GM19455 (cell line): ENCODE results near the gene INSL3.
"Not testable (repeated sequence)": the region's sequence is repeated elsewhere in the genome, so short reads cannot be mapped to it uniquely, and the experiment has no call there.

Experiments
- ATAC-seq: cut with Tn5 transposase; IDR thresholded peaks from one replicate; pipeline ENCODE4 v1.9.1; 2021; ENCODE audit not compliant: unreplicated experiment

The INSL3 gene

DNA sequence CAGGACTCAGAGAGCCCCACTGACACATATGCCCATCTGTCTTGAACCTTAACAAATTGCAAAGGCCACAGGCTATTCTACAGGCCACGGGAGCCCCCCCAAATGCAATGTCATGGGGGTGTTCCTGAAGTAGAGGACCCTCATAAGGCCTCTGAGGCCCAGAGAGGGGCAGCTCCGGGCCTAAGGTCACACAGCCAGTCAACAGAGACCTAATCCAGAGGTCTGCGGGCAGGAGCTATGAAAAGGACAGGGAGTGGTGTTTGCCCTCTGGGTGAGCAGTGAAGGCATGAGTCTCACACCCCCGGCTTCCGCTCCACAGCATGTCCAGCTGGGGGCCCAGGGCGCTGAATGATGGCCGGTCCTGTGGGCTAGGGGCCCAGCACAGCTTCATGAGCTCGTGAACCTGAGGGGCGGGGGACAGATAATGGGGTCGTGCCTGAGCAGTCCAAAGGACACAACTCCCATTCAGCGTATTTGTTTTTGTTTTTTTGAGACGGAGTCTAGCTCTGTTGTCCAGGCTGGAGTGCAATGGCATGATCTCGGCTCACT is 5.3 kb upstream of the INSL3 start:
- no peak for ATAC-seq

GRCh38 chr19:17824339-17824738 is 3.0 kb upstream of the INSL3 start:
- ATAC-seq: no peak

- ATAC-seq: no peak
These were observed 3.5 kb downstream of the INSL3 start for GRCh38 chr19:17817668-17818363.

- ATAC-seq: no peak
These were observed 9.2 kb downstream of the INSL3 start for GRCh38 chr19:17812099-17812498.

- no peak for ATAC-seq
These were observed 9.6 kb downstream of the INSL3 start for GRCh38 chr19:17811681-17812080.

DNA sequence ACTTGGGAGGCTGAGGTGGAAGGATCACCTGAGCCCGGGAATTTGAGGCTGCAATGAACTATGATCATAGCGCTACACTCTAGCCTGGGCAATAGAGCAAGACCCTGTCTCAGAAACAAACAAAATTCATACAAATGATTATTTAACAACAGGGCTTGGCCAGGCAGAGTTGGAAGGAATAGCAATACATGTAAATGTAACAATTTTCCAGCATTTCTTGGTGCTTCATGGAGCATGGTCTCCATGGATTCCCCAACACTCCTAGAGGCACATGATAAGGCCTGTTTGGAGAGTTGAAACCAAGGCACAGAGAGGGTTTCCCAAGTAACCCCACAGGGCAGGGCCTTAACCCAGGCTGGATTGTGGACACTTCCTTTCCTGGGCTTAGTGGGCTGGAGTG is 10.2 kb downstream of the INSL3 start:
- ATAC-seq: no peak

DNA sequence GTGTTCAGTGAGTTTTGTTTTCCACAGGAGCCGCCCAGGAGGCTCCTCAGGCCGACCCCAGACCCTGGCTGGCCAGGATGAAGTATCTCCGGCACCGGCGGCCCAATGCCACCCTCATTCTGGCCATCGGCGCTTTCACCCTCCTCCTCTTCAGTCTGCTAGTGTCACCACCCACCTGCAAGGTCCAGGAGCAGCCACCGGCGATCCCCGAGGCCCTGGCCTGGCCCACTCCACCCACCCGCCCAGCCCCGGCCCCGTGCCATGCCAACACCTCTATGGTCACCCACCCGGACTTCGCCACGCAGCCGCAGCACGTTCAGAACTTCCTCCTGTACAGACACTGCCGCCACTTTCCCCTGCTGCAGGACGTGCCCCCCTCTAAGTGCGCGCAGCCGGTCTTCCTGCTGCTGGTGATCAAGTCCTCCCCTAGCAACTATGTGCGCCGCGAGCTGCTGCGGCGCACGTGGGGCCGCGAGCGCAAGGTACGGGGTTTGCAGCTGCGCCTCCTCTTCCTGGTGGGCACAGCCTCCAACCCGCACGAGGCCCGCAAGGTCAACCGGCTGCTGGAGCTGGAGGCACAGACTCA is 13.5 kb downstream of the INSL3 start:
- ATAC-seq: no peak

DNA sequence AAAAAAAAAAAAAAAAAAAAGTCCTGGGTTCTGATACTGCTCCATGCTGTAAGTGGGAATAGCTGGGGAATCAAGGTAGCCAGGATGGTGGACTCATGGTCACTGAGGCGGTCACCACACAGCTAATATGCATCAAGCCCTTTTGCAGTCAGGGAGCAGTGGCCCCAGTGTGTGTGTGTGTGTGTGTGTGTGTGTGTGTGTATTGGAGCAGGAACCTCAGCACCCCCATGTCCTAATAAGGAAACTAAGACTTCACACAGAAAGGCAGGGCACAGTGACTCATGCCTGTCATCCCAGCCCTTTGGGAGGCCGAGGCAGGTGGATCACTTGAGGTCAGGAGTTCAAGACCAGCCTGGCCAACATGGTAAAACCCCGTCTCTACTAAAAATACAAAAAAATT is 14.4 kb downstream of the INSL3 start:
- ATAC-seq: no peak

- ATAC-seq: no peak
These were observed 15.9 kb downstream of the INSL3 start for GRCh38 chr19:17805427-17805826.

DNA sequence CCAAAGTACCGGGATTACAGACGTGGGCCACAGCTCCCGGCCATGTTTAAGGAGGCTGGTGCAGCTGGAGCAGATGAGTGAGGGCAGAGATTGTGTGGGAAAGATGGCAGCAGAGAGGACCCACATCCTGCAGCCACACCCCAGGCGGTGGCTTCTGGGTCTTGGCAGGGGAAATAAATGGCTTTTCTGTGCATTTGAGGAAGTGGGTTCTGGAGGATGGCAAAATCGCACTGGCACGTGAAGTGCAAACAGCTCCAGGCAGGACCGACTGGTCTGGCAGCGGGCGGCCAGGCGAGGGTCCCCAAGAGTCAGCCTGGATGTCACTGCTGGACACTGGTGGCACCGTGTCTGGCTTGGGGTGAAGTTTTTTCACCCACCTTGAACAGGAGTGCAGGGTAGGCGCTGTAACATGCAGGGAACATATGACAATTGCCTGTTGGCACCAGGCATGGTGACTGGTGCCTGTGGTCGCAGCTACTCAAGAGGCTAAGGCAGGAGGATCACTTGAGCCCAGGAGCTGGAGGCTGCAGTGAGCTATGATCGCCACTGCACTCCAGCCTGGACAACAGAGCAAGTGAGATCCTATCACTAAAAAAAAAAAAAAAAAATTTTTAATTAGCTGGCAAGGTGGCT is 17.9 kb downstream of the INSL3 start:
- no peak for ATAC-seq

GRCh38 chr19:17802137-17802858 is 19.0 kb downstream of the INSL3 start:
- no peak for ATAC-seq

GRCh38 chr19:17798599-17798998 is 22.7 kb downstream of the INSL3 start:
- not testable (repeated sequence) for ATAC-seq

DNA sequence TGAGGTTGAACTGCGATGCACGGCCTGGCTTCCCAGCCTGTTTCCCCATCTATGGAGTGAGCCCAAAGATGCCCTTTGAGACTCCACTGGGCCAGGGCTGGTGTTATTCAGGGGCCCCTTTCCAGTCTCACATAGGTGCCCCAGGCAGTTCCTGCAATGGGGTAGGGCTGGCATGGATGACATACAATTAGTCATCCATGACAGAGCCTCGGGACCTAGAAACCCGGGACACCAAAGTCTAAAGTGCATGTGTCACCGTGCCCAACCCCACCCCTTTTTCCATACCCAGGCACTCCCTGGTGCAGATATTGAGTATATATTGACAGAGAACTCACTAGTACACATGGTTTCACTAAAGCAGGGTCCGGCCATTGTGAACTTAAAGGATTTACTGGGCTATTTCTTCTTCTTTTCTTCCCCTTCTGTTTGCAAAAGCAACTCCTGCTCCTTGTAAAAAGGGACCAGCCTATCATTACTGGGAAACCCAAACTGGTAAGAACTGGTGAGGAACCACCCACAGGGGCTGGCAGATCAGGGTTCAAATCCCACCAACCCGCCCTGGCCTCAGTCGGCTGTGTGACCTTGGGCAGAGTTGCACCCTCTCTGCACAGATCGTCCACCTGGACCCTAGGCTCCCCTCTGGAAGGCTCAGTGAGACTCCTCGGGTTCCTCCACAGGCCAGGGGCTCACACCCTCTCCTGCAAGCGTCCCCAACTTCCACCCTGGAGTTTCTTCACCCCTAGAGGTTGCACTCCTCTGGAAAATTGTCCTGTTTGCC is 23.7 kb downstream of the INSL3 start:
- no peak for ATAC-seq

DNA sequence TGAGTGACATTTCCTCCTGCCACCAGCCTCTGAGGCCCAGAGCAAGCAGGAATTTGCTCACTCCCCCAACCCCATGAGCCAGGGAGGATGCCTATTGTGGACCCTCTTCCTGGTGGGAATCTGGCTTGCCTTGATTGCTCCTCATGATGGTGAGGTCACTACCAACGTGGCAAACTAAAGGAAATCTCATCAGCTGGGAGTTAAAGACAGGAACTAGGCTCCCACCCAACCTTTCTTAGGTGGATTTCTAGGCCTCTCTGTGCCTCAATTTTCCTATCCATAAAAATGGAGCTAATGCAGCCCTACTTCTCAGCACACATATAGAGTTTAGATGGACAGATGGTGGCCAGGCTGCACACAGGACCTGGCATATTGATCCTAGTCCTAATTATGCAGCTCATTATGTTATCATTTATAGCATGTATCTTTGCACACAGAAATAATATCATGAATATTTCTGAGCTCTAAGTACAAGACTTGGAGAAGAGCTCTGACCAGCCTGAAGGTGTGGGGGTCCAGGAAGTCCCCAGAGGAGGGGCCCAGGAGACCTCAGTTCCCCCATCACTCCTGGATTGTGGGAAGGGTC is 24.4 kb downstream of the INSL3 start:
- ATAC-seq: no peak

DNA sequence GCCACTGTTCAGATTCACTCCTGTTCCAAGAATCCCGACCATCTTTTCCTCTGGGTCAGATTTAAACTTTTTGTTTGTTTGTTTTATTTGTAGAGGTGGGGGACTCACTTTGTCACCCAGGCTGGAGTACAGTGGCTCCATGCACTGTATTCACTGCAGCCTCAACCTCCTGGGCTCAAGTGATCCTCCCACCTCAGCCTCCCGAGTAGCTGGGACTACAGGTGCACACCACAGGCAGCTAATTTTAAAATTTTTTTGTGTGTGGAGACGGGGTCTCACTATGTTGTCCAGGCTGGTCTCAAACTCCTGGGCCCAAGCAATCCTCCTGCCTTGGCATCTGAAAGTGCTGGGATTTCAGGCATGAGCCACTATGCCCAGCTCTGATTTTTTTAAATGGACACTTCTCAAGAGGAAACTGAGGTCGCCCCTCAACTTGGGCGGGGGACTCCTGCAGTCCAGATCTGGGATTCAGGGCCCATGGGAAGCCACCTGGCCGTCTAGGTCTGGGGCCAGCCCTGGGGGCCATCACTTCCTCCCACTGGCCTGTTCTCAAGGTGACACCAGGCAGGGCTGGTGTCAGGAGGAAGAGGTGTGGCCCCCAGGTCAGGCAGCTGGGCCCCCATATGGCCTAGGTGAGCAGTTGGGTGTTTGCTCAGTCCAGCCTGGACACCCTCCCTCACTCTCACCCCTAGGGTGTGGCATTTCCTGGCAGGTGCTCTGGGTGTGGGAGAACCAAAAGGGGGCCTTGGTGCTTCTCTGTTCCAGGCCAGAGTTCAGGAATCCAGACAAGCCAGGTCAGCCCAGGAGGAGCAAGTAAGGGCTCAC is 25.1 kb downstream of the INSL3 start:
- ATAC-seq: no peak

DNA sequence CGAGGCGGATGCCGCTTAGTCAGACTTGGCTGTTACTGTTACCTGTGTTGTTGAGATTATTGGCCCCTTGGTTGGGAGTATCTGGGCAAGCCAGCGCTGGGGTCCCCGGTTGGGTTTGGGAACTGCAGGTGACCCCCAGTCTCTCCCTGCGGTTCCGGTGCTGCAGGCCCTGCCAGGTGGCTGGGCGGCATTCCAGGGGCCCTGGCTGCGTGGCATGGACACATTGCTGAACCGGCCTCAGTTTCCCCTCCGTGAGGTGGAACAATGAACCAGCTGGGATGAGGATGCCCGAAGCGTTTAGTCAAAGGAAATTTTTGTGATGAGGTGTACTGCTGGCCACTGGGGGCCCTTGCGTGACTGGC is 25.8 kb downstream of the INSL3 start:
- ATAC-seq: no peak

DNA sequence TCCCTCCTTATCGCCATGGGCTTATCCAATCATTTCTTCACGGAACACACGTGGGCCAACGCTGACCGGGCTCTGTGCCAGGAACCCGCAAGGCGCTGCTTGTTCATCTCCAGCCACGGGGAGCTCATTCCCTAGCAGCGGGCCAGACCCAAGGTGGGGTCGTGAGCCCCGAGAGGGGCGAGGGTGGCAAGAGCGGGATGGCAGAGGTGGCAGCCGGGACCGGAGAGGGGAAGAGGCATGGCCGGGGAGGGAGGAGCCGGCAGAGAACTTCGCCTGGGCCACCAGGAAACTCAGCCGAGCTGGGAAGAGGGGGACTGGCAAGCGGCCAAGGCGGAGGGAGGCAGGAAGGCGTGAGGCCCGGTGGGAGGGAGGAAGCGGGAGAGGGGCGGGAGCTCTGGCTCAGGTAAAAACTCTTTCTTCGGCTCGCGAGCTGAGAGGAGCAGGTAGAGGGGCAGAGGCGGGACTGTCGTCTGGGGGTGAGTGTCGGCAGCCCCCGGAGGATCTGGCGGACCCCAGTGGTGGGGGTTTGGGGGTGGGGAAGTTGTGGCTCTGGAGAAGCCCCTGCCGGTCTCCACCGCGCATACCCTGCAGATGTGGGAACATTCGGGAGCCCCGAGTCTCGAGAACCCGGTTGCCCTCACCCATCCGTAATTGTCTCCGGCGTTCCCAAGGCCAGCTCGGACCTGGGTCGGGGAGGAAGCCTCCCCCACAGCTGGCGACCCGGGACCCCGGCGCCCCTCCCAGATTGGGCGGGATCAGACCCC is 26.4 kb downstream of the INSL3 start, which contains the start of gene B3GNT3:
Gene B3GNT3 (plus strand): TSS at position 408 of the 764 bp plus-strand sequence. CDS start 12,670 bp downstream, outside the sequence.
- no peak for ATAC-seq

- ATAC-seq: no peak
These were observed 26.9 kb downstream of the INSL3 start for GRCh38 chr19:17794412-17794730.
